ENCODE measurements around the gene HECW1.
"Not testable (repeated sequence)": the region's sequence is repeated elsewhere in the genome, so short reads cannot be mapped to it uniquely, and the experiment has no call there.

HECW1 gene

GRCh38 chr7:43112459-43112940, at the start of gene HECW1:
HECW1 (plus strand) TSS chr7:43112647; CDS start chr7:43243906, 131,259 bp downstream.
- DNase-seq = peak; percentile 87

GRCh38 chr7:43071604-43072003, 40.8 kb upstream of the HECW1 start:
- DNase-seq = peak; percentile 9

- no peak for DNase-seq
These were observed 39.9 kb upstream of the HECW1 start for GRCh38 chr7:43072530-43072929.

GRCh38 chr7:43073811-43074210, 38.6 kb upstream of the HECW1 start:
- not testable (repeated sequence) for DNase-seq

GRCh38 chr7:43076189-43076605, 36.2 kb upstream of the HECW1 start:
- DNase-seq = no peak

- DNase-seq = no peak
These were observed 35.8 kb upstream of the HECW1 start for GRCh38 chr7:43076606-43077005.

GRCh38 chr7:43077285-43077684, 35.2 kb upstream of the HECW1 start:
- no peak for DNase-seq

- DNase-seq = no peak
These were observed 34.6 kb upstream of the HECW1 start for GRCh38 chr7:43077732-43078391.

- DNase-seq = no peak
These were observed 33.7 kb upstream of the HECW1 start for GRCh38 chr7:43078794-43079193.

- DNase-seq = no peak
These were observed 30.8 kb upstream of the HECW1 start for GRCh38 chr7:43081603-43082002.

- no peak for DNase-seq
These were observed 29.3 kb upstream of the HECW1 start for GRCh38 chr7:43083106-43083505.

GRCh38 chr7:43085017-43085416, 27.4 kb upstream of the HECW1 start:
- no peak for DNase-seq

GRCh38 chr7:43085992-43086391, 26.5 kb upstream of the HECW1 start:
- DNase-seq = no peak

- no peak for DNase-seq
These were observed 19.6 kb upstream of the HECW1 start for GRCh38 chr7:43092819-43093218.

- DNase-seq = no peak
These were observed 15.6 kb upstream of the HECW1 start for GRCh38 chr7:43096875-43097274.

- no peak for DNase-seq
These were observed 12.7 kb upstream of the HECW1 start for GRCh38 chr7:43099750-43100149.

- DNase-seq = no peak
These were observed 7.5 kb upstream of the HECW1 start for GRCh38 chr7:43104874-43105520.

GRCh38 chr7:43105521-43106120, 6.8 kb upstream of the HECW1 start:
- no peak for DNase-seq

- DNase-seq = peak; percentile 65
These were observed 4.0 kb upstream of the HECW1 start for GRCh38 chr7:43108255-43109011.

GRCh38 chr7:43110791-43111535, 1.5 kb upstream of the HECW1 start:
- no peak for DNase-seq

GRCh38 chr7:43111630-43112458, 603 bp upstream of the HECW1 start:
- peak; percentile 52 for DNase-seq

Measured in retina (tissue), 1 donor.